ENCODE data around the gene GRK5. TPM values are rescaled to one million over a fixed set of nuclear protein-coding genes. Genes with fewer than 3 reads are reported as not detected.

GRK5 gene
- total RNA-seq, 1 experiment from 2014 or later, result 4.8 TPM

- no peak overlapping the region for H3K4me3 ChIP-seq
- H2AFZ ChIP-seq, result no peak overlapping the region
- H3K79me2 ChIP-seq (ENCODE audit: low read depth), result no peaks in the 10 kb centered on the region
- no peaks in the 10 kb centered on the region for H3K9me3 ChIP-seq (ENCODE audit: insufficient read depth, low read depth)
- no peaks in the 10 kb centered on the region for H3K36me3 ChIP-seq (ENCODE audit: low read depth)
- no peak overlapping the region for H3K4me2 ChIP-seq
- BruUV-seq (replicated peaks), result no TSS peak
- ChIA-PET CTCF (no interaction called here), POLR2A (ENCODE audit: unreplicated experiment) (no interaction called here)
- intact Hi-C loops (cut with micrococcal nuclease; ENCODE audit: unreplicated experiment), result no loop called here
- H3K27me3 ChIP-seq (ENCODE audit: insufficient read depth, low read depth), result no peaks in the 10 kb centered on the region
- H3K9me2 ChIP-seq (ENCODE audit: insufficient read depth), result no peaks in the 10 kb centered on the region
- H4K20me1 ChIP-seq (ENCODE audit: insufficient read depth), result no peaks in the 10 kb centered on the region
- TF ChIP-seq EZH2 (IDR thresholded peaks at IDR 0.05; ENCODE audit: low read depth) (no peak), CTCF (conservative IDR thresholded peaks at IDR 0.05) (no peak)
- H3K27ac ChIP-seq, result no peak overlapping the region
- DNase-seq, result no peak
- peaks cover 31% of the 10 kb centered on the region for H3K4me1 ChIP-seq (replicated peaks; ENCODE audit: insufficient read depth)
- H3F3A ChIP-seq (ENCODE audit: insufficient read depth, low read depth), result peaks cover 22% of the 10 kb centered on the region
Observed at GRCh38 chr10:119310806-119311205, 103.4 kb downstream of the GRK5 start.

GRCh38 chr10:119312241-119312640 is 104.9 kb downstream of the GRK5 start:
- peaks cover 20% of the 10 kb centered on the region for H3F3A ChIP-seq (ENCODE audit: insufficient read depth, low read depth)
- no peaks in the 10 kb centered on the region for H3K79me2 ChIP-seq (ENCODE audit: low read depth)
- no peak for DNase-seq
- H3K4me2 ChIP-seq, result no peak overlapping the region
- H3K9me2 ChIP-seq (ENCODE audit: insufficient read depth), result no peaks in the 10 kb centered on the region
- H3K27ac ChIP-seq, result no peak overlapping the region
- H3K4me3 ChIP-seq, result no peak overlapping the region
- ChIA-PET POLR2A (ENCODE audit: unreplicated experiment) (interaction anchor here (0.6 kb wide), 1 partner anchor 413 kb away, joined by 7 read pairs; the partner anchor contains the start of gene INPP5F), CTCF (no interaction called here)
- H3K27me3 ChIP-seq (ENCODE audit: insufficient read depth, low read depth), result no peaks in the 10 kb centered on the region
- no peak overlapping the region for H2AFZ ChIP-seq
- no TSS peak for BruUV-seq (replicated peaks)
- no peak for TF ChIP-seq EZH2 (IDR thresholded peaks at IDR 0.05; ENCODE audit: low read depth)
- TF ChIP-seq CTCF (conservative IDR thresholded peaks at IDR 0.05), result no peak
- no peaks in the 10 kb centered on the region for H3K36me3 ChIP-seq (ENCODE audit: low read depth)
- H4K20me1 ChIP-seq (ENCODE audit: insufficient read depth), result no peaks in the 10 kb centered on the region
- H3K9me3 ChIP-seq (ENCODE audit: insufficient read depth, low read depth), result no peaks in the 10 kb centered on the region
- peaks cover 33% of the 10 kb centered on the region for H3K4me1 ChIP-seq (replicated peaks; ENCODE audit: insufficient read depth)
- intact Hi-C loops (cut with micrococcal nuclease; ENCODE audit: unreplicated experiment), result no loop called here

- Histone ChIP-seq H3K27me3 (ENCODE audit: insufficient read depth, low read depth) (no peaks in the 10 kb centered on the region), H4K20me1 (ENCODE audit: insufficient read depth) (no peaks in the 10 kb centered on the region), H3F3A (ENCODE audit: insufficient read depth, low read depth) (peaks cover 21% of the 10 kb centered on the region), H2AFZ (no peak overlapping the region), H3K4me1 (replicated peaks; ENCODE audit: insufficient read depth) (peaks cover 39% of the 10 kb centered on the region), H3K9me3 (ENCODE audit: insufficient read depth, low read depth) (no peaks in the 10 kb centered on the region), H3K79me2 (ENCODE audit: low read depth) (no peaks in the 10 kb centered on the region), H3K27ac (no peak overlapping the region), H3K9me2 (ENCODE audit: insufficient read depth) (no peaks in the 10 kb centered on the region), H3K4me3 (no peak overlapping the region), H3K36me3 (ENCODE audit: low read depth) (no peaks in the 10 kb centered on the region), H3K4me2 (no peak overlapping the region)
- CTCF ChIA-PET, result no interaction called here
- POLR2A ChIA-PET (ENCODE audit: unreplicated experiment), result no interaction called here
- no peak for DNase-seq
- BruUV-seq (replicated peaks), result no TSS peak
- TF ChIP-seq CTCF (conservative IDR thresholded peaks at IDR 0.05), result no peak
- no peak for TF ChIP-seq EZH2 (IDR thresholded peaks at IDR 0.05; ENCODE audit: low read depth)
- intact Hi-C loops (cut with micrococcal nuclease; ENCODE audit: unreplicated experiment), result no loop called here
Observed at GRCh38 chr10:119313024-119313423, 105.7 kb downstream of the GRK5 start.

Measured in PC-9 (cell line).